ENCODE measurements around the gene GLE1. TPM values are rescaled to one million over a fixed set of nuclear protein-coding genes. Genes with fewer than 3 reads are reported as not detected.
A peak's percentile ranks its signal among the peaks of the same experiment; 100 is the strongest.

The GLE1 gene
- total RNA-seq, 2 experiments from 2014 or later: 46.5 to 47.7 TPM

DNA sequence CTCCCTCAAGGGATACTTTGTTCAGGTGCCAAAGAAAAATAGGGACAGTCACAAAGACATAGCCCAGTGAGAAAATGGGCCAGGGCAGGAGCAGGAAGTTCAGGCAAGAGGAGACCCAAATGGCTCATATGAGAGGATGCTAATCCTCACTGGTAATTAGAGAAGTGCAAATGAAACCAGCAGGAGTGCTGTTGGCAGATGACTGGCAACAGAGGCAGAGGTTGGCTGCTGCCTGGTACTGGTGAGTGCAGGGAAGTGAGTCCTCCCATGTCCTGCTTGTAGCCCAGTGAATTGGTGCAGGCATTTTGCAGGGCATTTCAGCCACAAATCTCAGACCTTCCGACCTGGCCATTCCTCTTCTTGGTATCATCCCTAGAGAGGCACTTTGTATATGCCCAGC lies 25.3 kb upstream of the GLE1 start:
- ATAC-seq (no peak), DNase-seq (no peak)
- no peaks in the 10 kb centered on the region for H3K27me3 Mint-ChIP-seq (ENCODE audit: low read depth)
- peak overlapping the region; percentile 48 for H3K27ac Mint-ChIP-seq
- H3K9me3 Mint-ChIP-seq (ENCODE audit: insufficient read depth): no peaks in the 10 kb centered on the region
- ChIA-PET POLR2A (no interaction called here), CTCF (interaction anchor here (1.1 kb wide), 1 partner anchor 41 kb away, joined by 5 read pairs; no protein-coding TSS in a partner anchor)
- no peak overlapping the region for H3K4me3 Mint-ChIP-seq
- no peaks in the 10 kb centered on the region for H3K4me1 Mint-ChIP-seq (ENCODE audit: low read depth)
- H3K36me3 Mint-ChIP-seq (ENCODE audit: low read depth): peaks cover 53% of the 10 kb centered on the region

DNA sequence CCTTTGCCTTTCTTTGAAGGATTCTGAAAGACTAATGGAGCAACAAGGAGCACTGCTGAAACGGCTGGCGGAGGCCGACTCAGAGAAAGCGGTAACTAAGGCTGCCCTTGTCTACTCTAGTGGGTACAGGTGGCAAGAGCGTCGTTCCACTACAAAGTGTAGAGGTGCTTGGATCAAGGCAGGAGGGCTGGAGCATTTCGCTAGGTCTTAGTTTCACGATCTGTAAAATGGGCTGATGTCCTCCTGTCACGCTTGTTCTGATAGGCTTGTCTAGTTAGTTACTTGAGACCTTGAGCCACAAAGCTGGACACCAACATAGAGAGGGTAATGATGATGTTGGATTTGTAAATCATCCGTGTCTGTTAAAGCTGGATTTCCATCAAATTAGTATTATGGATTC lies 23.0 kb upstream of the GLE1 start:
- no peak overlapping the region for H3K4me3 Mint-ChIP-seq
- H3K27me3 Mint-ChIP-seq (ENCODE audit: low read depth): no peaks in the 10 kb centered on the region
- no peaks in the 10 kb centered on the region for H3K9me3 Mint-ChIP-seq (ENCODE audit: insufficient read depth)
- H3K4me1 Mint-ChIP-seq (ENCODE audit: low read depth): no peaks in the 10 kb centered on the region
- DNase-seq (no peak), ATAC-seq (no peak)
- peaks cover 62% of the 10 kb centered on the region for H3K36me3 Mint-ChIP-seq (ENCODE audit: low read depth)
- H3K27ac Mint-ChIP-seq: no peak overlapping the region
- ChIA-PET CTCF (interaction anchor here (1.2 kb wide), 2 partner anchors 43 to 119 kb away, joined by 3 read pairs; no protein-coding TSS in a partner anchor), POLR2A (no interaction called here)

DNA sequence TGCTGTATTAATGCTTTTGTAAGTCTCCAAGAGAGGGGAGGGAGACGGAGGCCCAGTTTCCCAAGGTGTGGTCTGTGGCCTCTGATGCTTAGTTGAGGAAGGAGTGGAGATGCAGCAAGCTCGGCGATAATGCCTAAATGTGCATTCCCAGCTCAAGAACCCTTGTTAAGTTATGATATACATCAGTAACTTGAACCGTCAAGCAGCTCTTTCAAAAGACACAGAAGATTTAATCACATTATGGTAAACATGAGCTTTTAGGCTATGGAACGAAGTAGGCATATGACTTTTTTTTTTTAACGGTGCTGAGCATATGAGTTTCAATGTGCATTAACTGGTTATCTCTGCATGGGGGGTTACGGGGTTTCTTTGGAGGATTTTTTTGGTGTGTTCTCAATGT lies 22.3 kb upstream of the GLE1 start:
- ChIA-PET POLR2A (interaction anchor here (0.7 kb wide), 1 partner anchor 147 kb away, joined by 4 read pairs; no protein-coding TSS in a partner anchor), CTCF (interaction anchor here (1.2 kb wide), 2 partner anchors 44 to 119 kb away, joined by 3 read pairs; no protein-coding TSS in a partner anchor)
- Mint-ChIP-seq H3K4me3 (no peak overlapping the region), H3K9me3 (ENCODE audit: insufficient read depth) (no peaks in the 10 kb centered on the region), H3K27me3 (ENCODE audit: low read depth) (no peaks in the 10 kb centered on the region), H3K4me1 (ENCODE audit: low read depth) (no peaks in the 10 kb centered on the region), H3K27ac (no peak overlapping the region), H3K36me3 (ENCODE audit: low read depth) (peaks cover 68% of the 10 kb centered on the region)
- DNase-seq: no peak
- ATAC-seq: no peak

DNA sequence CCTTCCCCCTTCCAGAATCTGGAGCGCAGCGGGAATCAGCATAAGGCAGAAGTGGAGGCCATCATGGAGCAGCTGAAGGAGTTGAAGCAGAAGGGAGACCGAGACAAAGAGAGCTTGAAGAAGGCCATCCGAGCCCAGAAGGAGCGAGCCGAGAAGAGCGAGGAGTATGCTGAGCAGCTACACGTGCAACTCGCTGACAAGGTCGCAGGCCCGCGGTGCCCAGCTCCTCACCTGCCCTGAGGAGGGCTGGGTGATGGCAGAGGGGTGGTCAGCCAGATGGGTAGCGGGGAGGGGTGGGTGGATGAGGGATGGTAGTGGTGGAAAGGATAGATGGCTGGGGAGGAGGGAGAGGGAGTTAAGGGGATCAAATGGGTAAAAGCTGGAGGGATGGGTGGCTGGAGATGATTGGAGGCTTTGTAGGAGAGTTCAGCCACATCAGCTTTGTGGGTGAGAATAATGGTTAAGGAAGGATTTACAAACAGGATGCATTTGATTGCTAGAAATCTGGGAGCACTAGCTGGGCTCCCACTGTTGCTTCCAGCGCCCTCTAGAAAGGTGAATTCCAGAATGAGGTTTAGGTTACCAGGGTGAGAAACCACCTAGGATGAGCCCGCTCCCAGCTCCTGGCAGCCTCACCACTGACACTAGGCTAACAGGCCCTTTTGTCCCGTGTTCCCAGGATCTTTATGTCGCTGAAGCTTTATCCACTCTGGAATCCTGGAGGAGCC lies 19.7 kb upstream of the GLE1 start:
- H3K4me1 Mint-ChIP-seq (ENCODE audit: low read depth): no peaks in the 10 kb centered on the region
- no peaks in the 10 kb centered on the region for H3K9me3 Mint-ChIP-seq (ENCODE audit: insufficient read depth)
- ChIA-PET POLR2A (no interaction called here), CTCF (interaction anchor here (1.3 kb wide), 1 partner anchor 46 kb away, joined by 4 read pairs; no protein-coding TSS in a partner anchor)
- DNase-seq: no peak
- no peak overlapping the region for H3K27ac Mint-ChIP-seq
- no peak for ATAC-seq
- peaks cover 72% of the 10 kb centered on the region for H3K36me3 Mint-ChIP-seq (ENCODE audit: low read depth)
- H3K4me3 Mint-ChIP-seq: no peak overlapping the region
- H3K27me3 Mint-ChIP-seq (ENCODE audit: low read depth): no peaks in the 10 kb centered on the region

DNA sequence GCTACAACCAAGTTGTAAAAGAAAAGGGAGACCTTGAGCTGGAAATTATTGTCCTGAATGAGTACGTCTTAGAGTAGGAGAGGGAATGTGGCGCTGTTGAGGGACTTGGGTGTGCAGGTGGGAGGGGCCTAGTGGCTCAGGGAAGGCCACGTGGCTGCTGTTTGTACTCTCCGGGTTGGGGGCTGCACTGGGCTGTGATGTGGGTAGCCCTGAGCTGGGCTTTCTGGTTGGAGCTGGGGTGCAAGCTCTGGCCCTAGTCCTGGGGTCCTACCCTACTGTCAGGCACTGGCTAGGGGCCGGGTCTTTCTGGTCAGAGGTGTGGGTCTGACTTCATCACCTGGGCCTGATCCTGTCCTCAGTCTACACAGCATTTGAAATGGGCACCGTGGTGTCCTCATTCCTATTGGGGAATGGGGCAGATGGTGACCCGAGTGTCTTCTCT lies 19.1 kb upstream of the GLE1 start:
- Mint-ChIP-seq H3K27me3 (ENCODE audit: low read depth) (no peaks in the 10 kb centered on the region), H3K4me1 (ENCODE audit: low read depth) (no peaks in the 10 kb centered on the region), H3K36me3 (ENCODE audit: low read depth) (peaks cover 73% of the 10 kb centered on the region), H3K27ac (no peak overlapping the region), H3K4me3 (no peak overlapping the region), H3K9me3 (ENCODE audit: insufficient read depth) (no peaks in the 10 kb centered on the region)
- ATAC-seq (no peak), DNase-seq (no peak)
- CTCF ChIA-PET: interaction anchor here (1.3 kb wide), 1 partner anchor 47 kb away, joined by 4 read pairs; no protein-coding TSS in a partner anchor
- POLR2A ChIA-PET: no interaction called here

DNA sequence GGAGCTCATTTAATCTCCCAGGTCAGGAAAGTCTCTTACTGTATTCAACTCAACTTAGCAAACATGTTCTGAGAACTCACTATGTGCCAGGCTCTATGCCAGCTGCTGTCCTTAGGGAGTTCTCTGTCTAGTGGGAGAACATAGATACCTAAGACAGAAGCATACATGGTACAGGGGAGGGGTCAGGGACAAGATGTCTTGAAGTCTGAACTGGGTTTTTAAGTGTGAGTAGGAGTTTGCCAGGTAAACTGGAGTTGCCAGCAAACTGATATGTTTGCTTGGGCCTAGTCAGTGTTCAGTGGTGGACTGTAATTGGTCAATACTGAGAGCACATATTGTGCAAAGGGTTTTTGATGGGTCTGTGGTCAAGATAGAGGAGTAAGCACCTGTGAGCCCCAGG lies 18.3 kb upstream of the GLE1 start:
- CTCF ChIA-PET: no interaction called here

DNA sequence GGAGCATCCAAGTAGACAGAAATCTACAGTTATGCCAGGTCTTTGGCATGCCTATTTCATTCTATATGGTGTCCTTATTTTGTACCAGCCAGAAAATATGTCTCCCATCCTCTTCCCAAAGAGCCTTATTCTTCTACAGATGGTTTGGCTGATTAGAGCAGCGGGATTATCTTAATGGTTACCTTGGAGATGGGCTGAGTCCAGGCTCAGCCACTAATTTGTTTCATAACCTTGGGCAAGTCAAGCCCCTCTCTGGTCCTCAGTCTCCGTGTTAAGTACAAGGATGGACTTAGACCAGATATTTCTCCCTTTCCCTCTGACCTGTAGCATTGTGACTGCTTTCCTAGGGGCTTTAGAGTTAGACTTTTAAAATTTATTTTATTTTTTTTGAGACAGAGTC lies 11.1 kb upstream of the GLE1 start:
- DNase-seq (no peak), ATAC-seq (no peak)
- Mint-ChIP-seq H3K4me3 (no peak overlapping the region), H3K9me3 (ENCODE audit: insufficient read depth) (no peaks in the 10 kb centered on the region), H3K27me3 (ENCODE audit: low read depth) (no peaks in the 10 kb centered on the region), H3K27ac (no peak overlapping the region), H3K4me1 (ENCODE audit: low read depth) (peaks cover 3% of the 10 kb centered on the region), H3K36me3 (ENCODE audit: low read depth) (peaks cover 54% of the 10 kb centered on the region)
- ChIA-PET CTCF (no interaction called here), POLR2A (no interaction called here)

More for the DNA sequence above, 18.3 kb upstream of the GLE1 start:
- no peaks in the 10 kb centered on the region for H3K9me3 Mint-ChIP-seq (ENCODE audit: insufficient read depth)
- H3K4me3 Mint-ChIP-seq: no peak overlapping the region
- no peaks in the 10 kb centered on the region for H3K4me1 Mint-ChIP-seq (ENCODE audit: low read depth)
- no peak overlapping the region for H3K27ac Mint-ChIP-seq
- ATAC-seq (no peak), DNase-seq (no peak)
- no peaks in the 10 kb centered on the region for H3K27me3 Mint-ChIP-seq (ENCODE audit: low read depth)
- POLR2A ChIA-PET: no interaction called here
- H3K36me3 Mint-ChIP-seq (ENCODE audit: low read depth): peaks cover 71% of the 10 kb centered on the region

DNA sequence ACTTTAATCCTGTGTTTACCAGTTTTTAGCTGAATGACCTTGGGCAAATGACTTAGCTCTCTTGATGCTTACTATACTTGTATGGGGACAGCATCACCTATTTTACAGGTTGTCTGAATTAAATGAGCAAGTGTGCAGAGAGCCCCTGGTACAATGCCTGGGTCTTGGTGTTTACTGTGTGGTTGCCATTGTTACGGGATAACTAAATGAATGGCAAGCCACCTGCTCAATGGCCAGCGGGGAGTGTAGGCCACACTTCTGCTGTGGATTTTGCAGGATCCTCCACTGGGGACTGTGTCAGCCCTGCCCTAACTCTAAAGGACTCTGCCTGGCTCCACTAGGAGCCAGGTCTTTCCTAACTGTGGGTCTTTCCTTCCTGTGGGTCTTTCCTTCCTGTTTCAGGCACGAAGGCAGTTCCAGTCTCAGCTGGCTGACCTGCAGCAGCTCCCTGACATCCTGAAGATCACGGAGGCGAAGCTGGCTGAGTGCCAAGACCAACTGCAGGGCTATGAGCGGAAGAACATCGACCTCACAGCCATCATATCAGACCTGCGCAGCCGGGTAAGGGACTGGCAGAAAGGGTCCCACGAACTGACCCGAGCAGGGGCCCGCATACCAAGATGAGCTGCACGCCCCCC lies 10.3 kb upstream of the GLE1 start:
- Mint-ChIP-seq H3K27ac (no peak overlapping the region), H3K27me3 (ENCODE audit: low read depth) (no peaks in the 10 kb centered on the region), H3K4me1 (ENCODE audit: low read depth) (peaks cover 3% of the 10 kb centered on the region), H3K4me3 (no peak overlapping the region), H3K36me3 (ENCODE audit: low read depth) (peaks cover 55% of the 10 kb centered on the region), H3K9me3 (ENCODE audit: insufficient read depth) (no peaks in the 10 kb centered on the region)
- ChIA-PET POLR2A (interaction anchor here (3.4 kb wide), 1 partner anchor 11 kb away, joined by 15 read pairs; the partner anchor contains the start of gene GLE1), CTCF (interaction anchor here (1.3 kb wide), 1 partner anchor 57 kb away, joined by 3 read pairs; no protein-coding TSS in a partner anchor)
- DNase-seq (no peak), ATAC-seq (no peak)

DNA sequence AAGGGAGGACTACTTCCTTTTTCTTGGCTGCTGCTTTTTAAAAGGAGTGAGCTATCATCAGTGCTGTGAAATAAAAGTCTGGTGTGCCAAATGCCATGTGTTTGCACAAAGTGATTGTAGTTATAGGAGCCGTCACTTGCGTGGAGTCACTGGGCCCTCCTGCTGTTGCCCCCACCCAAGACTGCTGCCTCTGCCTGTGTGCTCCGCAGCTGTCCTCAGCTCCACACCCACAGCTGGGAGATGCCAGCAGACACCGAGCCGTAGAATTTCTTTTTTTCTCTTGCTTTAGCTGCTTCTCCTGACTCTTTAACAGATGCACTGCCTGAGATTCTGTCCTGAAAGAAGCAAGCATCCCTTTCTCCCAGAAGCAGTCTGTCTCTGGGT lies 9.8 kb upstream of the GLE1 start:
- H3K36me3 Mint-ChIP-seq (ENCODE audit: low read depth): peaks cover 51% of the 10 kb centered on the region
- H3K4me1 Mint-ChIP-seq (ENCODE audit: low read depth): peaks cover 3% of the 10 kb centered on the region
- ChIA-PET CTCF (interaction anchor here (0.7 to 1.3 kb wide), 2 partner anchors 56 to 58 kb away, joined by 3 read pairs; no protein-coding TSS in a partner anchor), POLR2A (interaction anchor here (3.4 kb wide), 1 partner anchor 10 kb away, joined by 15 read pairs; the partner anchor contains the start of gene GLE1)
- H3K4me3 Mint-ChIP-seq: no peak overlapping the region
- H3K27ac Mint-ChIP-seq: no peak overlapping the region
- H3K27me3 Mint-ChIP-seq (ENCODE audit: low read depth): no peaks in the 10 kb centered on the region
- ATAC-seq (no peak), DNase-seq (no peak)
- no peaks in the 10 kb centered on the region for H3K9me3 Mint-ChIP-seq (ENCODE audit: insufficient read depth)

DNA sequence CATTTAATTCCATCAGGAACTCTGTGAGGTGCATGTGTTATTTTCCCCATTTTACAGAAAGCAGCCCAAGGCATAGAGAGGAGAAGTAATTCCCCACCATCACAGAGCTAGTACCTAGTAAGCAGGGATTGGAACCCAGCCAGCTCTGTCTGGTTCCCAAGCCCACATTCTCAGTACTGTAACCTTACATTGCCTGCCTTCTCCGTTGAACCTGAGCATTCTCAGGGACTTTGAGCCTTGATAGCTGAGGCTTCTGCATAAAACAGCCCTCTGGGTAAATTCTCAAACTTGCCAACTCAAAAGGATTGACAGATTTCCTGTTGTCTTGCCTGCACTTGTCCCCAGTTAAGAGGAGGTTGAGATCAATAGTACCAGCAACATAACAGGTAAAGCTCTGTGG lies 9.2 kb upstream of the GLE1 start:
- H3K27me3 Mint-ChIP-seq (ENCODE audit: low read depth): no peaks in the 10 kb centered on the region
- H3K27ac Mint-ChIP-seq: peak overlapping the region; percentile 12
- ChIA-PET CTCF (interaction anchor here (0.7 to 2.0 kb wide), 3 partner anchors 56 to 323 kb away, joined by 3 to 4 read pairs (median 3); no protein-coding TSS in a partner anchor), POLR2A (interaction anchor here (3.4 kb wide), 1 partner anchor 10 kb away, joined by 15 read pairs; the partner anchor contains the start of gene GLE1)
- peaks cover 3% of the 10 kb centered on the region for H3K4me1 Mint-ChIP-seq (ENCODE audit: low read depth)
- DNase-seq (no peak), ATAC-seq (no peak)
- no peaks in the 10 kb centered on the region for H3K9me3 Mint-ChIP-seq (ENCODE audit: insufficient read depth)
- H3K36me3 Mint-ChIP-seq (ENCODE audit: low read depth): peaks cover 54% of the 10 kb centered on the region
- H3K4me3 Mint-ChIP-seq: no peak overlapping the region

DNA sequence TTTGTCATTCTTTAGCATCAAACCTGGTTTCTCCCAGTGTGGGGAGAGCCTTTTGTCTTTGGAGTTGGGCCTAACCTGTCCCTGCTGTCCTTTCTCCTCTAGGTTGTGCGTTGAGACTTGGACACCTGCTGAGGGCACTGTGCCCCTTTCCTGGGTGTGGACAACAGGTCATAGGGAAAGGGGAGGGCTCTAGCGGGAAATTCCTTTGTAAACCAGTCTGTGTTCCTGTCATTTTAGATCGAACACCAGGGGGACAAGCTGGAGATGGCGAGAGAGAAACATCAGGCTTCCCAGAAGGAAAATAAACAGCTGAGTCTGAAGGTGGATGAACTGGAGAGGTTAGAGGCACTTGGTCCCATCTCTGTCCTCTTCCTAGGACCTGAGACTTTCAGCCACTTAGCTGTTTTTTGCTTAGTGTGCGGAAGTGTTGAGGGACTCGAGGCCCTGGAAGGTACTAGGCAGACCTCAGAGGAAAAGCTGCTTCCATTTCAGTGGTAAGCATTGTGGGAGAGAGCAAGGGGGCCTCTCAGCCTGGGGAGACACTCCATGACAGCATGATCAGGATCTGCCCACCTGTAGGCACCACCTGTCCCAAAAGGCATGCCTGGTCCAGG lies 8.6 kb upstream of the GLE1 start:
- H3K27me3 Mint-ChIP-seq (ENCODE audit: low read depth): no peaks in the 10 kb centered on the region
- H3K4me1 Mint-ChIP-seq (ENCODE audit: low read depth): peaks cover 3% of the 10 kb centered on the region
- CTCF ChIA-PET: interaction anchor here (2.0 kb wide), 1 partner anchor 322 kb away, joined by 4 read pairs; no protein-coding TSS in a partner anchor
- POLR2A ChIA-PET: interaction anchor here (3.4 kb wide), 1 partner anchor 9 kb away, joined by 15 read pairs; the partner anchor contains the start of gene GLE1
- no peak for ATAC-seq
- peaks cover 58% of the 10 kb centered on the region for H3K36me3 Mint-ChIP-seq (ENCODE audit: low read depth)
- H3K9me3 Mint-ChIP-seq (ENCODE audit: insufficient read depth): no peaks in the 10 kb centered on the region
- peak overlapping the region; percentile 39 for H3K27ac Mint-ChIP-seq
- H3K4me3 Mint-ChIP-seq: no peak overlapping the region
- DNase-seq: no peak

Data from activated CD8-positive, alpha-beta T cell treated with anti-CD3 and anti-CD28 coated beads, Interleukin-2, amount 10 ng/mL, durations not matched to agents 7 days and 5 days (primary cell).